ENCODE data around the gene RUNX2. TPM values are rescaled to one million over a fixed set of nuclear protein-coding genes. Genes with fewer than 3 reads are reported as not detected.
A peak's percentile ranks its signal among the peaks of the same experiment; 100 is the strongest.

Gene RUNX2
- total and polyA plus RNA-seq, 10 of the 15 experiments (the other 5 are each of a cell fraction or from before 2014, with no cell fraction given) = 0.01 to 0.77 (median 0.15) TPM; not detected in 3

DNA sequence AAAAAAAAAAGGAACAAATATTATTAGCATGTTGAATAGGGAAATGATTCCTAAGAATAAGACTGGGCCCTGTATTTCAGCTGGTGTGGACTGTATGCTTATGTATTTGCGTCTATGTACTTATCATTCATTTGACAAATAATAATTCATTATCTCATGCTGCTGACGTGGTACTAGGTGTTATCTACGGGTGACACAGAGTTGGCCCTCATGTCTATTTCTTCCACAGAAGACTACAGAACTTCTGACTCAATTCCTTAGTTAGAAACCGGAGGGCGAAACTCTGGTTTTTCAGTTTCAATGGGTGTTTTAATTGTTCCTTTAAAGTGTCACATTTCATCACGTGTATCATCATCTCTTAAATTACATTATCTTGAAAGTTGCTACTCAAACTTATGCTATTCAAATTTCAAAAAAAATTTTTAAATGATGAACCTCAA is 381.7 kb downstream of the RUNX2 start (continued):
- TF ChIP-seq PKNOX1 (IDR thresholded peaks at IDR 0.05) = peak; percentile 35; the same call in 1 of the 2 replicates
- TF ChIP-seq USF2 (IDR thresholded peaks at IDR 0.05; ENCODE audit: borderline replicate concordance, low read depth, low read length) = no peak; the same call in 1 of the 2 replicates
- peak; percentile 98 to 99 for TF ChIP-seq EP300 (IDR thresholded peaks at IDR 0.05; ENCODE audit: borderline replicate concordance in 1 of 2, control insufficient read depth in 1 of 2, low read depth in 2 of 2, low read length in 2 of 2)
- no peak for TF ChIP-seq ZBTB4 (CRISPR knock-in tag; IDR thresholded peaks at IDR 0.05)
- TF ChIP-seq HDAC6 (IDR thresholded peaks at IDR 0.05; ENCODE audit: unreplicated experiment) = no peak
- TF ChIP-seq CBX5 (IDR thresholded peaks at IDR 0.05; ENCODE audit: low read depth) = no peak
- TF ChIP-seq ZNF384 (IDR thresholded peaks at IDR 0.05; ENCODE audit: borderline replicate concordance, low read depth, low read length) = no peak
- 0 out of 2 replicates have a peak, but pooled peaks have one; percentile 6 for TF ChIP-seq ZNF24 (IDR thresholded peaks at IDR 0.05)
- peak in 1 of 2 experiments; percentile 71; a peak in 2 of 4 replicates for TF ChIP-seq ETV6 (conservative IDR thresholded peaks at IDR 0.05 in 1 of 2, IDR thresholded peaks at IDR 0.05 in 1 of 2; ENCODE audit: borderline replicate concordance in 1 of 2, low read depth in 1 of 2)
- TF ChIP-seq POLR2AphosphoS5 (IDR thresholded peaks at IDR 0.05; ENCODE audit: low read length) = no peak
- no peak for TF ChIP-seq MTA3 (IDR thresholded peaks at IDR 0.05; ENCODE audit: borderline replicate concordance, low read length)
- TF ChIP-seq TAF1 (IDR thresholded peaks at IDR 0.05; ENCODE audit: borderline replicate concordance, low read depth, low read length) = no peak
- no peak for TF ChIP-seq STAT1 (conservative IDR thresholded peaks at IDR 0.05)
- TF ChIP-seq, protein P1, sequence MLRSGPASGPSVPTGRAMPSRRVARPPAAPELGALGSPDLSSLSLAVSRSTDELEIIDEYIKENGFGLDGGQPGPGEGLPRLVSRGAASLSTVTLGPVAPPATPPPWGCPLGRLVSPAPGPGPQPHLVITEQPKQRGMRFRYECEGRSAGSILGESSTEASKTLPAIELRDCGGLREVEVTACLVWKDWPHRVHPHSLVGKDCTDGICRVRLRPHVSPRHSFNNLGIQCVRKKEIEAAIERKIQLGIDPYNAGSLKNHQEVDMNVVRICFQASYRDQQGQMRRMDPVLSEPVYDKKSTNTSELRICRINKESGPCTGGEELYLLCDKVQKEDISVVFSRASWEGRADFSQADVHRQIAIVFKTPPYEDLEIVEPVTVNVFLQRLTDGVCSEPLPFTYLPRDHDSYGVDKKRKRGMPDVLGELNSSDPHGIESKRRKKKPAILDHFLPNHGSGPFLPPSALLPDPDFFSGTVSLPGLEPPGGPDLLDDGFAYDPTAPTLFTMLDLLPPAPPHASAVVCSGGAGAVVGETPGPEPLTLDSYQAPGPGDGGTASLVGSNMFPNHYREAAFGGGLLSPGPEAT (IDR thresholded peaks at IDR 0.05; ENCODE audit: low read depth) = peak; percentile 55
- no peak for TF ChIP-seq E2F8 (IDR thresholded peaks at IDR 0.05; ENCODE audit: low read depth, partially characterized antibody)
- TF ChIP-seq DPF2 (IDR thresholded peaks at IDR 0.05) = no peak
- no peak for TF ChIP-seq ELK1 (IDR thresholded peaks at IDR 0.05; ENCODE audit: low read depth, low read length)
- TF ChIP-seq POLR2A (IDR thresholded peaks at IDR 0.05; ENCODE audit: low read depth, low read length) = no peak
- peak; percentile 39; the same call in 1 of the 2 replicates for TF ChIP-seq ZBED1 (IDR thresholded peaks at IDR 0.05; ENCODE audit: borderline replicate concordance)
